Esophagus squamous epithelium (tissue), 5 donors: ENCODE results near the gene CFTR. TPM values are rescaled to one million over a fixed set of nuclear protein-coding genes. Genes with fewer than 3 reads are reported as not detected.
A peak's percentile ranks its signal among the peaks of the same experiment; 100 is the strongest.

Experiments used
- DNase-seq: peaks from one replicate; lab custom pipeline; 2025; lab: John Stamatoyannopoulos, UW
- H3K27ac ChIP-seq, 4 donors: fragments of 200-600 bp; sonication (generic); one replicate each; pipeline ENCODE4 v1.5.1; 2016 to 2019; ENCODE audit warnings: mild to moderate bottlenecking in 1 of 4
- H3K27me3 ChIP-seq, 4 donors: fragments of 200-600 bp; sonication (generic); 1 replicate in 3 of 4; 2 replicates in 1 of 4; pipeline versions ENCODE4 v1.5.1 to v1.6.0; 2017 to 2021; ENCODE audit warnings: antibody characterized with exemption in 1 of 4
- H3K36me3 ChIP-seq, 3 donors: fragments of 200-600 bp; sonication (generic); one replicate each; pipeline ENCODE4 v1.5.1; 2016 to 2019
- H3K4me1 ChIP-seq, 3 donors: fragments of 200-600 bp; sonication (generic); one replicate each; pipeline ENCODE4 v1.5.1; 2017 to 2019
- H3K4me3 ChIP-seq, 4 donors: fragments of 200-600 bp; sonication (generic); 1 replicate in 3 of 4; 2 replicates in 1 of 4; pipeline ENCODE4 v1.5.1; 2016 to 2019; ENCODE audit warnings: mild to moderate bottlenecking in 2 of 4, moderate library complexity in 1 of 4
- H3K9me3 ChIP-seq, 3 donors: fragments of 200-600 bp; sonication (generic); one replicate each; pipeline ENCODE4 v1.5.1; 2016 to 2019
- POLR2A ChIP-seq, 4 donors: fragments of 450-650 bp; IDR thresholded peaks; one replicate each; pipeline ENCODE4 v1.6.1; 2017; ENCODE audit warnings: antibody characterized with exemption in 4 of 4, mild to moderate bottlenecking in 4 of 4, moderate library complexity in 3 of 4
- WGBS, 2 donors: methylation state at CpG; one replicate each; pipeline ENCODE4 v1.1.5; 2018; 5-methylcytosine and 5-hydroxymethylcytosine counted together
- intact Hi-C: fragments of 100-400 bp; cut with DNase I; formaldehyde crosslinking; loops from one replicate; pipeline ENCODE4 v1.15.0; 2022
- small RNA-seq, 4 donors: library from RNA; depleted of rRNA; stranded (forward); fragments of <200 nt; gene quantifications; one replicate each; pipeline ENCODE3, GENCODE V24; 2016
- total RNA-seq, 4 donors: library from RNA; depleted of rRNA; stranded (reverse); fragments of >200 nt; gene quantifications; one replicate each; pipeline ENCODE4 v1.1.0, GENCODE V29; 2016
- TF ChIP-seq, protein P1 (sequence below), 6 experiments: fragments of 450-650 bp in 4 of 6; fragments of 200-600 bp in 2 of 6; sonication (generic) in 2 of 6; IDR thresholded peaks; one replicate each; pipeline ENCODE4 v1.5.1; 2016 to 2019; ENCODE audit warnings: antibody characterized with exemption in 6 of 6, mild to moderate bottlenecking in 4 of 6, moderate library complexity in 4 of 6
- donor health status: DM: yes; HTN: yes; CAD: no.

CFTR gene
- total RNA-seq, 4 donors from 2014 or later = 0.38 to 2.1 (median 0.99) TPM; not detected in 1

DNA sequence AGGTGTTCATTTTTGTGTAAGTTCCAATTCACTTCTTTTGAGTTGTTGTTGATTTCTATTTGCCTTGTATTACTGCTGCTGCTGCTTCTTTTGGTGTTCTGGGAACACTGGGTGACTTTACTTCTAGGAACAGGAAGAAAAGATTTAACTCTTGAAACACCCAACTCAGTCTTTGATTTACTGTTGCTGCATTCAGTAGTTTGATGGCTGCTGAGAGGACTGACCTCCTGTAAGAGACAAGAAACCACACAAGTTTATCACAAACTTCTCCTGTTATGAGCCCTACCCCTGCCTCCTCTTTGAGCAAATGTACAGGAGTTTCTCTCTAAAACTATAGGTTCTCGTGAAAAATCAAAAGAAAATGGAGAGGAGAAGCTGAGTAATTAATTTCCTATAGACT is 231.7 kb downstream of the CFTR start:
- intact Hi-C loops = loop anchor here (5.0 kb wide), 1 partner anchor 249 kb away; no protein-coding TSS in a partner anchor
- H3K4me3 ChIP-seq = no peak overlapping the region
- peaks cover 0 to 42% (median 0%) of the 10 kb centered on the region in 3 donors for H3K36me3 ChIP-seq
- TF ChIP-seq, protein P1, sequence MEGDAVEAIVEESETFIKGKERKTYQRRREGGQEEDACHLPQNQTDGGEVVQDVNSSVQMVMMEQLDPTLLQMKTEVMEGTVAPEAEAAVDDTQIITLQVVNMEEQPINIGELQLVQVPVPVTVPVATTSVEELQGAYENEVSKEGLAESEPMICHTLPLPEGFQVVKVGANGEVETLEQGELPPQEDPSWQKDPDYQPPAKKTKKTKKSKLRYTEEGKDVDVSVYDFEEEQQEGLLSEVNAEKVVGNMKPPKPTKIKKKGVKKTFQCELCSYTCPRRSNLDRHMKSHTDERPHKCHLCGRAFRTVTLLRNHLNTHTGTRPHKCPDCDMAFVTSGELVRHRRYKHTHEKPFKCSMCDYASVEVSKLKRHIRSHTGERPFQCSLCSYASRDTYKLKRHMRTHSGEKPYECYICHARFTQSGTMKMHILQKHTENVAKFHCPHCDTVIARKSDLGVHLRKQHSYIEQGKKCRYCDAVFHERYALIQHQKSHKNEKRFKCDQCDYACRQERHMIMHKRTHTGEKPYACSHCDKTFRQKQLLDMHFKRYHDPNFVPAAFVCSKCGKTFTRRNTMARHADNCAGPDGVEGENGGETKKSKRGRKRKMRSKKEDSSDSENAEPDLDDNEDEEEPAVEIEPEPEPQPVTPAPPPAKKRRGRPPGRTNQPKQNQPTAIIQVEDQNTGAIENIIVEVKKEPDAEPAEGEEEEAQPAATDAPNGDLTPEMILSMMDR (IDR thresholded peaks at IDR 0.05) = no peak
- no peak for TF ChIP-seq POLR2A (IDR thresholded peaks at IDR 0.05)
- H3K27ac ChIP-seq = no peak overlapping the region
- H3K9me3 ChIP-seq = no peaks in the 10 kb centered on the region
- DNase-seq = no peak
- no peaks in the 10 kb centered on the region for H3K4me1 ChIP-seq
- no peaks in the 10 kb centered on the region for H3K27me3 ChIP-seq
- 80 to 83% methylated on average over 1 of the region's 1 CpG for WGBS, 2 donors

DNA sequence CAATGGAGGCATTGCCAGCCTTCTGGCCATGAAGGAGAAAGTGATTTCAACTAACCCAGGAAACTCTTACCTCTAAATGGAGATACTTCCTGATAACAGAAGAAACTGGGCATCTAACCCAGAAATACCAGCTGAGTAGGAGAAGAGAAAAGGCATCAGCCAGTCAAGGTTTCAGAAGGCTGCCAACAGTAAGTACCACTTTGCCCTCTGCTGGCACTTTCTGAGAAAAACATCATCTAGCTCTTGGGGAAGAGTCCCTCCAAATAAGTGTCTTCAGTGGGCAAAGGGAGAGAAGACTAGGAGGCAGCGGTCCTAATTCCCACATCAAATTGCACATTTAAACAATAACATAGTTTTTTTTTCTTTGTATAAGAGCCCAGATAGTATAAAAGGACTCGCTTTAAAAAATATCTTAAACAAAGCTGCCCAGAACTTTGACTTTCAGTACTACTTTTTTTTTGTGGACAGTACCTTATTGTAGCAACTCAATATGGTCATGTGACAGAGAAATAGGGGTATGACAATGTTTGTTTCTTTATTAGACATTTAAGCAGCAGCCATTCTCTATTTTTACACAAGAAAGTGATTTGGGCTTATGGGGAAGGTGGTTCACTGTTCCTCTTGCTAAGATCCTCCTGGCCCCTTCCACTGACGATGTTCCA is 236.1 kb downstream of the CFTR start:
- WGBS, 2 donors = 58 to 65% methylated on average over 2 to 3 of the region's 3 CpGs
- Histone ChIP-seq H3K27ac (no peak overlapping the region), H3K27me3 (no peaks in the 10 kb centered on the region), H3K4me3 (no peak overlapping the region), H3K36me3 (peaks cover 0 to 86% (median 0%) of the 10 kb centered on the region in 3 donors), H3K4me1 (no peaks in the 10 kb centered on the region), H3K9me3 (no peaks in the 10 kb centered on the region)
- intact Hi-C loops = no loop called here
- no peak for DNase-seq
- no peak for TF ChIP-seq POLR2A (IDR thresholded peaks at IDR 0.05)
- TF ChIP-seq, protein P1 (IDR thresholded peaks at IDR 0.05) = peak in 5 of 6 experiments; percentile 29 to 66 (median 55)

DNA sequence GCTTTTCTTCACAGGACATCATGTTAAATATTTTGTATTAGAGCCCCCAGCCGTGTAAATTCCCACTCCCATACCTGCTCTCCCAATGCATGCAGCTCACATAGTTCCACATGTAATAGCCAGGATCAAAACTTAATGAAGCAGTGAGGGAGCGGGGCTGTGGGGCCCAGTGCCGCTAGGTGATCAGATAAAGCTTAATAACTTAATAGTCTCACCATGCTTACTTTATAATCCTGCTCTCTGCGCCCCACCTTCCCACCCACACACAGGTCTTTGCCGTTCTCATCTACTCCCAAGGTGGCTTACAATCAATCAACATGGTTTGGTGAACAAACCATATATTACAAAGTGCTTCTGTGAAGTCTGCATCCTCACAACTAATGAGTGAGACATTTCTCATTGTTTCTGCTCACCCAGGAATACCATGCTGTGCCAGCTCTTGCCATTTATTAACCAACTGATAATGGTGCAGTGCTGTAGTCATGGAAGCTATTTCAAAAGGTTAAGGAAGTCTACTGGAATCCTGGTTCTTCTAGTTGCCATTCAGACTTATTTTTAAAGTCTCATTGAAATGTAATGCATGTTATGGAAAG is 237.0 kb downstream of the CFTR start:
- Histone ChIP-seq H3K36me3 (peaks cover 0 to 88% (median 0%) of the 10 kb centered on the region in 3 donors), H3K9me3 (no peaks in the 10 kb centered on the region), H3K4me3 (no peak overlapping the region), H3K27me3 (no peaks in the 10 kb centered on the region), H3K27ac (no peak overlapping the region), H3K4me1 (no peaks in the 10 kb centered on the region)
- TF ChIP-seq, protein P1 (IDR thresholded peaks at IDR 0.05) = no peak
- no peak for TF ChIP-seq POLR2A (IDR thresholded peaks at IDR 0.05)
- WGBS, 2 donors = 66 to 67% methylated on average over 5 of the region's 5 CpGs
- intact Hi-C loops = no loop called here
- DNase-seq = no peak

DNA sequence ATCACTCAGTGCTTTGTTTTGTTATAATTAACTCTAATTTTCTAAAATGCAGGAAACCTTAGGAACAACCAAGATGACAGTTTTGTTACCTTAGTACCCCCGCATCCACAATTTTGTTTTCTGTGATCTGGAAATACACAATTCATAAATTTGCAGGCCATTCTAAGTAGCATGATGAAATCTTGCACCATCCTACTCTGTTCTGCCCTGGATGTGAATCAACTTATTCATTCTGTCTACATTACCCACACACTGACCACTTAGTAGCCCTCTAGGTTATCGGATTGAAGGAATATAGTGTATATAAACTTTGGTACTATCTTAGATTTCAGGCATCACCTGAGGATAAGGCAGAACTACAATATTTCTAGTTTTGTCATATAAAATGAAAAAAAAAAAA is 237.5 kb downstream of the CFTR start:
- Histone ChIP-seq H3K4me1 (no peaks in the 10 kb centered on the region), H3K36me3 (peaks cover 0 to 87% (median 0%) of the 10 kb centered on the region in 3 donors), H3K27ac (no peak overlapping the region), H3K9me3 (no peaks in the 10 kb centered on the region), H3K4me3 (no peak overlapping the region), H3K27me3 (no peaks in the 10 kb centered on the region)
- no peak for DNase-seq
- TF ChIP-seq POLR2A (IDR thresholded peaks at IDR 0.05) = no peak
- TF ChIP-seq, protein P1 (IDR thresholded peaks at IDR 0.05) = no peak
- 90 to 92% methylated on average over 2 of the region's 2 CpGs for WGBS, 2 donors
- intact Hi-C loops = no loop called here

Small RNA genes within 50 kb of the gene (small RNA-seq; reads per million reads assigned to genes)
- gene AC000111.1 (0 reads per million in 4 donors), gene AC000111.2 (0 reads per million in 4 donors)

Other genes with a start within 250 kb of the CFTR start
- gene WNT2, start 157.0 kb upstream of the CFTR start, total RNA-seq = not detected
- not detected for gene ASZ1, start 52.5 kb upstream of the CFTR start, total RNA-seq